ACHN (cell line): ENCODE measurements around the gene CHST8.
A peak's percentile ranks its signal among the peaks of the same experiment; 100 is the strongest.
"Not testable (repeated sequence)": the region's sequence is repeated elsewhere in the genome, so short reads cannot be mapped to it uniquely, and the experiment has no call there.

Source experiments
- DNase-seq: peaks from one replicate; pipeline ENCODE4 v3.0.0-alpha.2; 2015
- in situ Hi-C: cut with HindIII; loops from 2 replicates; pipeline ENCODE4 v1.10.0; 2017; ENCODE audit warnings: low sequenced_read_pairs, low pct_ligation_motif_present, low pct_unique_long_range_greater_than_20kb

The CHST8 gene

GRCh38 chr19:33681081-33681680, 59.4 kb downstream of the CHST8 start:
- in situ Hi-C loops = no loop called here
- DNase-seq = no peak

- peak; percentile 32 for DNase-seq
- in situ Hi-C loops = no loop called here
Observed at GRCh38 chr19:33683881-33684537, 62.3 kb downstream of the CHST8 start.

GRCh38 chr19:33684538-33685232, 62.9 kb downstream of the CHST8 start:
- in situ Hi-C loops = no loop called here
- no peak for DNase-seq

GRCh38 chr19:33685541-33685940, 63.8 kb downstream of the CHST8 start:
- no peak for DNase-seq

GRCh38 chr19:33686262-33686661, 64.5 kb downstream of the CHST8 start:
- no peak for DNase-seq
- in situ Hi-C loops = no loop called here

More at GRCh38 chr19:33685541-33685940, 63.8 kb downstream of the CHST8 start:
- in situ Hi-C loops = no loop called here

GRCh38 chr19:33686687-33687480, 65.1 kb downstream of the CHST8 start:
- no peak for DNase-seq
- in situ Hi-C loops = no loop called here

- DNase-seq = no peak
- in situ Hi-C loops = no loop called here
Observed at GRCh38 chr19:33687481-33688170, 65.9 kb downstream of the CHST8 start.

- DNase-seq = no peak
Observed at GRCh38 chr19:33688171-33688992, 66.6 kb downstream of the CHST8 start.

GRCh38 chr19:33689138-33689746, 67.5 kb downstream of the CHST8 start:
- no peak for DNase-seq
- in situ Hi-C loops = no loop called here

More at GRCh38 chr19:33688171-33688992, 66.6 kb downstream of the CHST8 start:
- in situ Hi-C loops = no loop called here

- DNase-seq = no peak
- in situ Hi-C loops = no loop called here
Observed at GRCh38 chr19:33689868-33690267, 68.1 kb downstream of the CHST8 start.

- DNase-seq = no peak
- in situ Hi-C loops = no loop called here
Observed at GRCh38 chr19:33690378-33691029, 68.8 kb downstream of the CHST8 start.

- DNase-seq = no peak
- in situ Hi-C loops = no loop called here
Observed at GRCh38 chr19:33691030-33691427, 69.3 kb downstream of the CHST8 start.

GRCh38 chr19:33691736-33692135, 70.0 kb downstream of the CHST8 start:
- no peak for DNase-seq
- in situ Hi-C loops = no loop called here

- no peak for DNase-seq
- in situ Hi-C loops = no loop called here
Observed at GRCh38 chr19:33693678-33694077, 71.9 kb downstream of the CHST8 start.

GRCh38 chr19:33695547-33695946, 73.8 kb downstream of the CHST8 start:
- in situ Hi-C loops, DNase-seq: not testable (repeated sequence)

- DNase-seq = no peak
Observed at GRCh38 chr19:33697766-33698165, 76.0 kb downstream of the CHST8 start.

More at GRCh38 chr19:33697766-33698165, 76.0 kb downstream of the CHST8 start:
- in situ Hi-C loops = no loop called here
